GM21737 (cell line): Measurements from ENCODE around the gene SEC24D.

Experiments
- ATAC-seq: cut with Tn5 transposase; IDR thresholded peaks from one replicate; pipeline ENCODE4 v1.9.1; 2021; ENCODE audit warnings: mild to moderate bottlenecking, moderate library complexity; ENCODE audit not compliant: unreplicated experiment

The SEC24D gene

GRCh38 chr4:118756429-118756828 is 79.5 kb downstream of the SEC24D start:
- no peak for ATAC-seq

- ATAC-seq = no peak
Measured at GRCh38 chr4:118755438-118756226, 80.3 kb downstream of the SEC24D start.

DNA sequence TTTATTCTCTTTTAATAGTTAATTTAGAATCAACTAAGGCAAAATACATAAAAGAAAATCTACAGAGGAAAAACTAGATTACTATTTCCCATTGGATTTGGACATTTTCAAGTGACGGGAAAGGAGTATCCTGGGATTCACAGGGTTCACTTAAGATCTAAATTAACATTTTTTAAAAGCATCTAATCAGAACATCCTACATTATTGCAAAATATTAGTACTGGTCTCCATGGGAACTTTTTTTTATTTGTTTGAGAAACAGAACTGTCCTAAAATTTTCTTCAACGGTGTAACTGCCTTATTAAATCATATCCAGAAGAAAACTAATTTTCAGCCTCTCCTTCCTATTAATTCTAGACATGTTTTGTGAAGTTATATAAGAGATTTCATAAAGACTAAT is 81.0 kb downstream of the SEC24D start:
- no peak for ATAC-seq

- ATAC-seq = no peak
Measured at GRCh38 chr4:118753685-118754084, 82.2 kb downstream of the SEC24D start.

DNA sequence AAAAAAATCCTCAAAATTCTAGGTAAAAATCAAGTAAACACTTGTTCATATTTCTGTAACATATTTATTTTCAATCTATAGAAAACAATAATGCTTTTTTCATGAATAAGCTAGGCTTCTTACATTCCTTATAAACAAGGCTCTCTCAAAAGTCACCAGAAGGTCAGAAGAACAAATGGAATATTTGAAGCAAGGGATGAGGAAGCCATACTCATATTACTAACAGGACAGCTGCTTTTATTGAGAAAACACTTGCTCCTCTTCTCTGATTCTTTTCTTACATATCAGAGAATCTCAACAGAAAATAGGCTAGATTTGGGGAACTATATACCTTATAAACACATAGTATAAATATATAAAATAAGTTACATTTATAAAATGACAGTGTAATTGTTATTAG is 82.8 kb downstream of the SEC24D start:
- ATAC-seq = no peak

GRCh38 chr4:118752551-118752950 is 83.4 kb downstream of the SEC24D start:
- no peak for ATAC-seq

GRCh38 chr4:118751629-118752323 is 84.2 kb downstream of the SEC24D start:
- ATAC-seq = no peak

DNA sequence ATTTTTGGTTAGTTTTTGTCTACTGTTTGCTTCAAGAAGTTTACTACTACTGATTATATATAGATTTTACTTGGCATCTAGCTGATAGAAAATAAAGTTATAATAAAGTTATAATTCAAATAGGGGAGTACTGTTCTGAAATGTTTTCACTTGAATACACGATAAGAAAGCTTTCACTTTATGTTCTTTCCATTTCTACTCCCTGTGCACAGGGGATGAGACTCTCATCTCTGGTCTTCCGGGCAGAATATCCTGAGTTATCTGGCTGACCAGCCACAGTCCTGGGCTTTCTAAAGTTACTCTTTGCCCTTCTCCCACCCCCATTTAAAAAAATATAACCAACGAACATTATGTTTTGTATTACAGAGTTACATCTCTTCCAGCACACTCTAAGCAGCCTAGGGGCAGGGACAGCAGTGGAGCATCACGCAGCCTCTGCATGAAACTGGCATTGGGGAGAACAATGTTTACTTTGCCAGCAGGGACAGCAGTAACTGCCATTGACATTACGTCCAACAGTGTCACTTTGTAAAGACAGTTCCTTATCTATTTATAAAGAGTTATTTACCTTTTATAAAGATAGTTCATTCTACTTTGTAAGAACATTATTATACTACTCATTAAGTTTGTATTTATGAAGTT is 86.5 kb downstream of the SEC24D start:
- no peak for ATAC-seq

DNA sequence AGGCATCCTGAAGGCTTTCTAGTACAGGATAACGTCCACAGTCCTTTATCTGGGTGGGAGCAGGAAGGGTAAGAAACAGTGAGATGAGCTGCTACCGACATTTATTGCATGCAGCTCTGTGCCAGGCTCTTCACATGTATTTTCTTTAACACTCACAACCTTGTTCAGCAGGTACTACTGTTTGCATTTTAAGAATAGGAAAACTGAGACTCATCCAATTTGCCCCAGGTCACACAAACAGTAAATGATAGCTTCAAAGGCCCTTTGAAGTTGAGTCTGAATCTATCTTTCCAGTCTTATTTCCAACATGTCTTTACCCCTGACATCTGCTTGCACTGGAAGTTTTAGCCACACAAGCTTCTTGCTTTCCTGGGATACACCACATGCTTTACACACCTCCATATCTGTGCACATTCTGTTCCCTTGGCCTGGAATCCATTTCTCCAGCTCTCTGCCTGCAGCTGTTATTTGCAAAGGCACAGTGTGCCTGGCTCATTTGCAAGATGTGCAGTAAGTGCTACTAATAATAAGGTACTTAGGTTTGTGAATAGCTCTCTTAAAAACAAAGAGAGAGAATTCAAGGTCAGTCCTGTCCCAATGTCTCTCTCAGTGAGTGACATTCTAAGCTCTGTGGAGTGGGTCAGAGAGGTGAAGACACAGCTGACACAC is 89.5 kb downstream of the SEC24D start:
- no peak for ATAC-seq

GRCh38 chr4:118745357-118745756 is 90.6 kb downstream of the SEC24D start:
- ATAC-seq = no peak

DNA sequence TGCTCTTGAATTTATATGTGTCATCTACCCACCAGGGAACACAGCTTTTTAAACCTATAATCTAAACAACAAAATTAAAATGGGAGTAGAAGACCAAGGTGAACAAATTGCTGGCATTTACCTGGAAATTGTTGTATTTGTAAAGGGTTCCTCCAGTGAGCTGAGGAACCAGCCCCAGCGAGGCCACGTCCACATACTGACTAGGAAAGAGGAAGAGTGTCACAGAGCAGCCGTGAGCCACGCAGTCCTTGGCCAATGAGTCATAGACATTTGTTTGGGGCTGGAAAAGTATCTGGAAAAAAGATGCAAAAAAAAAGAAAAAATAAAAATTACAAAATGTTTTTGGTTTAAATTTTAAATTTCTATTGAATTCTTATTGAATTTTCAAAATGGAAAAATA is 92.1 kb downstream of the SEC24D start:
- ATAC-seq = no peak

- ATAC-seq = no peak
Measured at GRCh38 chr4:118742050-118742449, 93.9 kb downstream of the SEC24D start.

DNA sequence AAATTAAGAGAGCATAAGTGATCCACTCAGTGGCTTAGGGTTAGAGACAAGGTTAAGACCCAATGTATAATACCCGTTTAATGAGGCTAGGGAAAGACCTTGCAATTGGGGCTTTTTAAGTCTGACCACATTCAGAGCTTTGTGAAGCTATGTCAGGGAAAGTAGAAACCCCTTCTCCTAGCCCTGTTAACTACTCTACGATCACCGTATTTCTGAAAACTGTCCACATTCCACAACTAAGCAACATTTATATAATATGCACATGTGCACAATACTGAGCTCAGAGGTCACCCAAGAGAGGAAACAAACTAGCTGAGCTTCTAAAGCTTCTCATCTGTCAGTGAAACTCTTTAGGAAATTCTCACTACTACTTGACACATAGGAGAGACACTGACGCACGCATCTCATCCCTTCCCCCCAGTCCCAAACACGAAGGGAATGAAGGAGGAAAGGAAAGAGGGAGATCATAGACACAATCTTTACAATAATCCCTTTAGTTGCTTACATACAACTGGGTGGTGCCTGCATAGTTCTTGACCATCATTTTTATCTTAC is 94.5 kb downstream of the SEC24D start:
- no peak for ATAC-seq

GRCh38 chr4:118740869-118741268 is 95.1 kb downstream of the SEC24D start:
- ATAC-seq = no peak

DNA sequence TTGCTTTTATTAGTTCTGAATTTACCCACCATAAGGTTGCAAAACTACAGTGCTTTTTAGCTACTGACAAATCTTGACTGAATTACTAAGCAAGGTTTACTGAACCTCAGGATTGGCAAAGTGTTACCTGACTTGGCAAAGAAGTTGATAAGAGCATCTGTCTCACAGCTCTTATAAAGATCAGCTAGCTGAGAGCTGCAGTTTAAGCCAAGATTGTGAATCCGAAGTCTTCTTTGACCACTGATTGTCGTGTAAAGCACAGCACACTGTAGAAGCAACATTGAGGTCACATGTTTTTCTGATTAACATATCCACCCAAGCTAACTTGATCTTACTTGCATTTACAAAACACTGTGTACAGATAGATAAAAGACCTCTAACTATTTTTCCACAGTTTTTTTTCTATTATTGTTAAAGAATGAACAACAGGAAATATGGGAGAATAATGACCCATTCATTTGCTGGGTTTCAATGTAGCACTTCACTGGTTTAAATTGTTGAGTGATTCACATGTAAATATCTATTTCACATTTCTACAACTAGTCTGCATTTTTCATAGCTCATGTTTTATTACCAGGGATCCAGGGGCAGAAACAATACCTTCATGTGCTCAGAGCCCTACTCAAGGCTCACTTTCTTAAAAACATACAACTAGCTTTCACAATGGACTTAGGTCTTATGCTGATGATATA is 96.8 kb downstream of the SEC24D start:
- no peak for ATAC-seq

DNA sequence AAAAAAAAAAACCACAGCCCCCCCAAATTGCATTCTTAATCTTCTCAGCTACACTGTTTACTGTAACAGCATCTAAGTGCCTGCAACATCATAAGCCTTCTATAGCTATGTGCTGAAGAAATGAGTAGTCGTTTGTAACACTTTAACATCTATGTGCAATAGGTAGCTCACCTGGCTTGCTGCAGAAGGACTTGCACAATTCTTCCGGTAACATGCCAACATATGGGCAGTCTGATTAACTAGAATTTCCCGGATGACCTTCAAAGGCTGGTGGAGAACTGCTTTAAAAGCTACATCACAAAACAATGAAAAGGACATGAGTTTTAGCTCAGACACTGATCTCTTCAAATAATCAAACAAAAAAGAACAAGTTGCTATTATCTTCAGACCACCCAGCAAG is 97.8 kb downstream of the SEC24D start:
- no peak for ATAC-seq

DNA sequence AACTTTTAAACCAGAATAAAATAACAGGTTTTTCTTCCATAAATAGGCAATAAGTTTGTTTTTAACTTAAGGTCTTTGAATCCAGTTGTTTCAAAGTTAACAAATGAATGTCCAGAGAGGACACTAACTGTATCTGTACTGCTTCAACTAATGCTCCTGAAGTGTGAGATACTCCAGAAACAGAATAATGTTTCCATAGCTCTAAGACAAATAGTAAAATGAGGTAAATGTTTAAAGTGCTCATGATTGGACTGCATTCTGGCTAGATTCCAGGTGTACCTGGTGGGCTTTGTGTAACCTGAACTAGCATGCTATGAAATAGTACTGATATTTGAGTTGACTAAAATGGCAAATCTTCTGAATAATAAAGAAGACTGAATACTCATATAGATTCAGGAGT is 99.0 kb downstream of the SEC24D start:
- ATAC-seq = no peak

DNA sequence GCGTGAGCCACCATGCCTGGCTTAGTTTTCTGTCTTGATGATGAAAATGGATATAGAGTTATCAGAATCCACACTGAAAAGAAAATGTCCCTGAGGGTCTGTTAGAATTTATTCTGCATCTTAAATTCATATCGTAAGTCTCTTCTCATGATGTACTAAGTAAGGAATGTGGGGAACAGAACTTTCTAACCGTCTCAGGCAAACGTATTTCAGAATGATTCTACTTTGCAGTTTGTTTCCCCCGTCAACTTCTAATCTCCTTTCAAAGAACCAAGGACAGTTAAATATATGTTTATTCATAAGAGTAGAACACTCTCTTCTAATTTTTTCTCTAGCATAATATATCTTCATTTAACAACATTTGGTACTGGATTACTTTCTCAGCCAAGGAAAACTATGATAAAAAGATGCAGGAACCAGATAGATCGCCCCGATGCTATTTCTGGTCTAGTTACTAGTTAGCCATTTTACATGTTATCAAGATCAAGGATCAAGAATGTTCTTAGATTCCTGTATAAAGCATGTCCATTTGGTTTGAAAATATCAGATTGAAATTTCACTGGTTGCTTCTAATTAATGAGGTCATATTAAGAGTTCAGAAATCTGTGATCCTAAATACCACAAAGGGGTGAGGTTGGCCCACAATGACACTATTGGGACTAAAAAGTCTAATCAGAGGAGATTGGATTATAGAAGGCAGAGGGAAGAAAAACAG is 101.3 kb downstream of the SEC24D start:
- no peak for ATAC-seq

GRCh38 chr4:118732591-118733330 is 103.2 kb downstream of the SEC24D start:
- ATAC-seq = no peak
